Endothelial cell of umbilical vein (primary cell): ENCODE results near the gene GAK.

Source experiments
- CTCF ChIP-seq, 2 donors: IDR thresholded peaks; 1 replicate in 1 of 2; 2 replicates in 1 of 2; pipeline ENCODE4 v1.5.1; 2011; ENCODE audit warnings: low read length in 2 of 2, mild to moderate bottlenecking in 2 of 2, moderate library complexity in 2 of 2, control low read depth in 1 of 2, inconsistent platforms in 1 of 2, low read depth in 1 of 2; ENCODE audit not compliant: insufficient read depth in 1 of 2; ENCODE audit errors: extremely low read depth in 1 of 2
- EZH2 ChIP-seq: IDR thresholded peaks from 2 replicates; pipeline ENCODE4 v1.6.1; 2012; ENCODE audit warnings: borderline replicate concordance, low read depth, mild to moderate bottlenecking, moderate library complexity, low read length, inconsistent platforms; ENCODE audit not compliant: severe bottlenecking
- JUN ChIP-seq: IDR thresholded peaks from 2 replicates; pipeline ENCODE4 v1.6.1; 2011; ENCODE audit warnings: borderline replicate concordance, low read depth; ENCODE audit not compliant: insufficient read length, insufficient read depth
- MAX ChIP-seq: IDR thresholded peaks from 2 replicates; pipeline ENCODE4 v1.6.1; 2011; ENCODE audit not compliant: insufficient read depth, insufficient read length
- MYC ChIP-seq: IDR thresholded peaks from one replicate; pipeline ENCODE4 v1.6.1; 2011; ENCODE audit warnings: mild to moderate bottlenecking, low read depth, low read length
- POLR2A ChIP-seq: IDR thresholded peaks from 2 replicates; pipeline ENCODE4 v1.6.1; 2012; ENCODE audit warnings: low read depth, mild to moderate bottlenecking, control low read depth, low read length
- POLR2AphosphoS5 ChIP-seq: IDR thresholded peaks from 2 replicates; pipeline ENCODE4 v1.6.1; 2012; ENCODE audit warnings: low read depth, mild to moderate bottlenecking, control low read depth, low read length, moderate library complexity; ENCODE audit not compliant: insufficient read depth

- TF ChIP-seq JUN (no peak), CTCF (IDR thresholded peaks at IDR 0.05; ENCODE audit: extremely low read depth in 1 of 2, insufficient read depth in 1 of 2, low read depth in 1 of 2, low read length in 2 of 2) (no peak), POLR2AphosphoS5 (no peak), EZH2 (no peak), POLR2A (no peak), MYC (no peak), MAX (no peak)
These were observed 108.8 kb downstream of the GAK start for GRCh38 chr4:823176-823760.
